Immature natural killer cell (primary cell): ENCODE data around the gene GRIK4. TPM values are rescaled to one million over a fixed set of nuclear protein-coding genes. Genes with fewer than 3 reads are reported as not detected.

ENCODE experiments used
- DNase-seq, 3 donors: peaks; one replicate each; pipeline ENCODE4 v3.0.0; 2022; ENCODE audit warnings: mixed read lengths in 1 of 3
- H3K27ac Mint-ChIP-seq, 6 donors: one replicate each; pipeline ENCODE4 v1.8.0; 2020; ENCODE audit warnings: mixed read lengths in 6 of 6, mild to moderate bottlenecking in 5 of 6, inconsistent platforms in 4 of 6, moderate library complexity in 3 of 6
- H3K27me3 Mint-ChIP-seq, 3 donors: one replicate each; pipeline ENCODE4 v1.8.0; 2020 to 2021; ENCODE audit warnings: low read depth in 3 of 3, mild to moderate bottlenecking in 3 of 3, mixed read lengths in 3 of 3, moderate library complexity in 3 of 3, inconsistent platforms in 1 of 3
- H3K36me3 Mint-ChIP-seq, 3 donors: one replicate each; pipeline ENCODE4 v1.8.0; 2020; ENCODE audit warnings: mixed read lengths in 3 of 3, inconsistent platforms in 2 of 3, mild to moderate bottlenecking in 2 of 3
- H3K4me1 Mint-ChIP-seq, 2 donors: one replicate each; pipeline ENCODE4 v1.8.0; 2020; ENCODE audit warnings: inconsistent platforms in 2 of 2, mild to moderate bottlenecking in 2 of 2, mixed read lengths in 2 of 2, moderate library complexity in 1 of 2
- H3K4me3 Mint-ChIP-seq, 5 donors: one replicate each; pipeline ENCODE4 v1.8.0; 2020; ENCODE audit warnings: mild to moderate bottlenecking in 5 of 5, mixed read lengths in 5 of 5, inconsistent platforms in 3 of 5, moderate library complexity in 3 of 5
- H3K9me3 Mint-ChIP-seq, 6 donors: one replicate each; pipeline ENCODE4 v1.8.0; 2020; ENCODE audit warnings: mild to moderate bottlenecking in 6 of 6, mixed read lengths in 6 of 6, inconsistent platforms in 4 of 6, moderate library complexity in 3 of 6
- polyA plus RNA-seq, 3 donors: library from polyadenylated mRNA; unstranded; fragments of 300-500 nt; fragmentation: Illumina TruSeq; gene quantifications; one replicate each; pipeline ENCODE4 v1.2.3, GENCODE V29; 2021

The GRIK4 gene
- polyA plus RNA-seq, 3 donors from 2014 or later, result 0.85 to 3.6 (median 2.0) TPM

GRCh38 chr11:120723751-120724150 lies 212.2 kb downstream of the GRIK4 start:
- peaks cover 14 to 18% of the 10 kb centered on the region in 2 donors for H3K4me1 Mint-ChIP-seq
- H3K36me3 Mint-ChIP-seq, result peaks cover under 1 to 3% (median 3%) of the 10 kb centered on the region in 3 donors
- no peak overlapping the region for H3K27ac Mint-ChIP-seq
- DNase-seq, result no peak
- no peak overlapping the region for H3K4me3 Mint-ChIP-seq
- H3K27me3 Mint-ChIP-seq, result peaks cover 1 to 6% (median 4%) of the 10 kb centered on the region in 3 donors
- peaks cover 0 to 9% (median 5%) of the 10 kb centered on the region in 6 donors for H3K9me3 Mint-ChIP-seq

DNA sequence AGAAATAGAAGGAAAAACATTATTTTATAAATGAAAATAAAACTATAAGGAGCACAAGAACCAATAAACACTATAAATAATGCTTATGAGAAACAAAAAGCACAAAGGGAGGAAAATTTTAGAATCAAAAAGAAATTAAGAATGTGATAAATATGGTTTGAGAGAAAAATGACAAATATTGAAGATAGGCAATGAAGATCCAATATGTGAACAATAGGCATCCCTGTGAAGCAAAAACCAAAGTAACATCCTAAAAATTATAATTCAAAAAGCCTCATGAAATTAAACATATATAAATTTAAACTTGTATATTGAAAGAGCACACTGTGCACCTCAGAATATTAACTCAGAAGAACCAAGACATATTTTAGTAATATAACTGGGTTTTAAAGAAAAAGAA lies 216.2 kb downstream of the GRIK4 start:
- Mint-ChIP-seq H3K36me3 (peaks cover 3 to 8% (median 7%) of the 10 kb centered on the region in 3 donors), H3K9me3 (peaks cover 3 to 17% (median 10%) of the 10 kb centered on the region in 6 donors), H3K4me3 (no peak overlapping the region), H3K27ac (no peak overlapping the region), H3K4me1 (peaks cover 14 to 19% of the 10 kb centered on the region in 2 donors), H3K27me3 (peaks cover 3 to 7% (median 6%) of the 10 kb centered on the region in 3 donors)
- DNase-seq, result no peak

GRCh38 chr11:120735035-120735434 lies 223.5 kb downstream of the GRIK4 start:
- no peak overlapping the region for H3K4me3 Mint-ChIP-seq
- H3K4me1 Mint-ChIP-seq, result peaks cover 0 to 2% of the 10 kb centered on the region in 2 donors
- DNase-seq, result no peak
- H3K9me3 Mint-ChIP-seq, result no peaks in the 10 kb centered on the region
- H3K36me3 Mint-ChIP-seq, result peaks cover 0 to 16% (median 0%) of the 10 kb centered on the region in 3 donors
- peaks cover 0 to 9% (median 1%) of the 10 kb centered on the region in 3 donors for H3K27me3 Mint-ChIP-seq
- H3K27ac Mint-ChIP-seq, result no peak overlapping the region

DNA sequence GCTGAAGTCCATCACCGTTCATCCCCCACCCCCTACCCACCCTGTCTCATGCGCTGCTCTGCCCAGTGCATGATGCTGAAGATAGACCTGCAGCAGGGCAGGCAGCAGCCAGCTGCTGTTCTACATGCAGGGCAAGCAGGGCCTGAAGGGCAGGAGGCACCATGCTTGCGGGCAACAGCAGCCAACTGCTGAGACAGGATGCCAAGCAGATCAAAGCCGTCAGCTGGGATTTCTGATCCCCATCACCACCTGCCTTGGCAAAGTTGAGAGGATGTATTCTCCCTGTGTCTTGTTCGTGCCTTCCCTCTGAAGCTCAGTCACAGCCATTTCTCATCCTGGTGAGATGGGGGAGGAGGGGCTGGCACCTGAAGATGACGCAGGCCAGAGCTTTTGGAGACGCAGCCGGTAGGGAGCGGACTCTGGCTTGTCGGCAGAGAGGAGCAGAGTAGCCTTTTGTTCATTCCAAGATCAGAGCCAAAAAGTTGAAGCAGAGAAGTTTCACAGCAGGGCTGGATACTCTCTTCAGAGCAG lies 227.0 kb downstream of the GRIK4 start:
- Mint-ChIP-seq H3K36me3 (peaks cover 0 to 8% (median 0%) of the 10 kb centered on the region in 3 donors), H3K27me3 (peaks cover 0 to 2% (median 1%) of the 10 kb centered on the region in 3 donors), H3K4me1 (no peaks in the 10 kb centered on the region), H3K4me3 (no peak overlapping the region), H3K9me3 (no peaks in the 10 kb centered on the region), H3K27ac (no peak overlapping the region)
- DNase-seq, result no peak

- no peaks in the 10 kb centered on the region for H3K4me1 Mint-ChIP-seq
- H3K27me3 Mint-ChIP-seq, result peaks cover 0 to 2% (median under 1%) of the 10 kb centered on the region in 3 donors
- H3K36me3 Mint-ChIP-seq, result no peaks in the 10 kb centered on the region
- H3K9me3 Mint-ChIP-seq, result no peaks in the 10 kb centered on the region
- no peak overlapping the region for H3K27ac Mint-ChIP-seq
- DNase-seq, result no peak
- no peak overlapping the region for H3K4me3 Mint-ChIP-seq
Observed at GRCh38 chr11:120739780-120740179, 228.2 kb downstream of the GRIK4 start.

DNA sequence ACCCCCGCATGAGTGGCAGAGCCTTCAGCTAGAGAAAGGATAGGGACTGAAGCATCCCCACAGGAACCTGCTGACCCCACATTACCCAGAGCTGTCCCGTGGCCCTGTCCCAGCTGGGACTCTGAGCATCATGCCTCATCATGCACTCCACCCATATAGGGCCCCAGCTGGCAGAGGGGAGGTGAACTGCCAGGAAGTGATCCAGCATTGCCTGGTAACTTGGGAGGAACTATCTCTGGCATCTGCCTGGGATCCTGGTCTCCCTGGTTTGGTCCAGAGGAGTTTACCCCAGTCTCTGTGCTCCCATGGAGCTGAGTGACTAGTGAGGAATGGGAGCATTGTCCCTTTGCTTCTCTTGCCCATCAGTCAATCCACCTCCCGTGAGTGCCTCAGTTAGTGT lies 228.8 kb downstream of the GRIK4 start:
- H3K27me3 Mint-ChIP-seq, result peaks cover 0 to 3% (median 0%) of the 10 kb centered on the region in 3 donors
- no peaks in the 10 kb centered on the region for H3K36me3 Mint-ChIP-seq
- no peak overlapping the region for H3K4me3 Mint-ChIP-seq
- no peaks in the 10 kb centered on the region for H3K4me1 Mint-ChIP-seq
- no peak overlapping the region for H3K27ac Mint-ChIP-seq
- no peaks in the 10 kb centered on the region for H3K9me3 Mint-ChIP-seq
- no peak for DNase-seq

GRCh38 chr11:120744016-120744994 lies 232.8 kb downstream of the GRIK4 start:
- Mint-ChIP-seq H3K4me3 (no peak overlapping the region), H3K4me1 (no peaks in the 10 kb centered on the region), H3K27me3 (peaks cover 0 to 3% (median 2%) of the 10 kb centered on the region in 3 donors), H3K27ac (peak overlapping the region in 1 of 6 donors; percentile 31), H3K9me3 (no peaks in the 10 kb centered on the region), H3K36me3 (no peaks in the 10 kb centered on the region)
- no peak for DNase-seq

DNA sequence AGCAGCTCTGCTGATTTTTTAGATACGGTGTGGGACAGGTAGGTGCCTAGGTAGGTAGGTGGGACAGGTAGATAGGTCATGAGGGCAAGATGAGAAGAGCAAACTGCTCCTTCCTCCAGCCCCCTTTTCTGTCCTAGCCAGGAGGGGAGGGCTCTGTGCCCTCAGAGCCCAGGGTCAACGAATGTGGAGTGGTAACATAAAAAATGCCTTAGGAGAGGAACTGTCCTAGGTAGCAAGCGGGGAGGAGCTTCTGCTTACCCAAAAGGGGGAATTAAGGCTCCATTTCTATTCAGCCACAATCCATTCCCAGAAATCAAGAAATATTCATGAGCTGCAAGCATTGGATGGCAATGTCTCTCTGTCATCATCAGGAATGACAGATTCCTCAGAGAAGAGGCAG lies 234.8 kb downstream of the GRIK4 start:
- no peak for DNase-seq
- no peaks in the 10 kb centered on the region for H3K36me3 Mint-ChIP-seq
- peak overlapping the region in 1 of 6 donors; percentile 35 for H3K27ac Mint-ChIP-seq
- H3K4me3 Mint-ChIP-seq, result no peak overlapping the region
- H3K4me1 Mint-ChIP-seq, result peaks cover 0 to 10% of the 10 kb centered on the region in 2 donors
- peaks cover 0 to 5% (median 2%) of the 10 kb centered on the region in 3 donors for H3K27me3 Mint-ChIP-seq
- H3K9me3 Mint-ChIP-seq, result no peaks in the 10 kb centered on the region

GRCh38 chr11:120746836-120747609 lies 235.5 kb downstream of the GRIK4 start:
- Mint-ChIP-seq H3K4me1 (peaks cover 0 to 13% of the 10 kb centered on the region in 2 donors), H3K4me3 (no peak overlapping the region), H3K36me3 (no peaks in the 10 kb centered on the region), H3K9me3 (no peaks in the 10 kb centered on the region), H3K27me3 (peaks cover under 1 to 5% (median 2%) of the 10 kb centered on the region in 3 donors), H3K27ac (no peak overlapping the region)
- DNase-seq, result no peak

DNA sequence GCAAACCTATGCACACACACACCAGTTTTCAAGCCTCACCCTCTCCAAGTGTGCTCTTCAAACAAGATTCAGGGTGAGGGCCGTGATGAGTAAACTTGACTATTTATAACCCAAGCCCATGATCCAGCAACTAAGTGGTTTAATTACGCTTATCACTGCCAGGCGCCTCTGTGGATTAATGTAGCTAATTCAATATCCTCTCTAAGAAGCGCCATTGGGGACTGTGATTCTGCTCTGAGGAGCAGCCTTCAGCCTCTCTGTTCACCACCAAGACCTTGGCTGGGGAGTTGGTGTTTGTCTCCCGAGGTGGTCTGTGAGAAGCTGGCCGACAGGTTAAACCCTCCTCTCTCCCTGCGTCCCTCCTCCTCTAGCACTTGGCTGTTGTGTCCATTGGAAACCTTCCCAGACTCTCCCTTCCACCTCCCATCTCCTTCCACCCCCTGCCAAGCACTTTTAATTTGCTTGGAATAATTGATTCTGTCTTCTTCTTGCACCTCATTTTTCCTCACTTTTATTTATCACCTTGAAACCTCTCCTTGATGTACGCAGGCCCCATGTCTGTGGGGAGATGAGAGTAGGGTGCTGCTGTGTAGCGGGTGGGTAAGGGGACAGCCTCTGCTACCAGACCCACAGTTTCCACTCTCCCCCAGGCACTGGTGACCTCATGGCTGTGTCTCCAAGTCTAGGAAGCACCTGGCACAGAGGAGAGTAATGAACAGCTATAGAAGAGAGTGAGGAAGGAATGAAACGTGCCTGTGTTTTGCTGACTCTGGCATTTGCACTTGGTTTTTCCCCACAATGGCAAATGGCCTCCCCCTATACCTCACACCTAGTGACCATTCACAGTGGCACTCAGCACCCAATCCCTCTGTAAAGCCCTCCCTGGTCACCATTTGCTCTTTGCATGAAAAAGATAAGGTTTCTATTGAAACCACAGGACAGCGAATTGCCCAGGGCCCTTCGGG lies 236.6 kb downstream of the GRIK4 start:
- Mint-ChIP-seq H3K27me3 (peaks cover 2 to 5% (median 4%) of the 10 kb centered on the region in 3 donors), H3K4me3 (no peak overlapping the region), H3K27ac (no peak overlapping the region), H3K9me3 (no peaks in the 10 kb centered on the region), H3K4me1 (peaks cover 0 to 18% of the 10 kb centered on the region in 2 donors), H3K36me3 (no peaks in the 10 kb centered on the region)
- DNase-seq, result no peak

GRCh38 chr11:120749395-120749794 lies 237.8 kb downstream of the GRIK4 start:
- no peak overlapping the region for H3K4me3 Mint-ChIP-seq
- no peak for DNase-seq
- no peaks in the 10 kb centered on the region for H3K36me3 Mint-ChIP-seq
- peaks cover 0 to 18% of the 10 kb centered on the region in 2 donors for H3K4me1 Mint-ChIP-seq
- no peaks in the 10 kb centered on the region for H3K9me3 Mint-ChIP-seq
- H3K27ac Mint-ChIP-seq, result peak overlapping the region in 1 of 6 donors; percentile 58
- peaks cover 2 to 5% (median 4%) of the 10 kb centered on the region in 3 donors for H3K27me3 Mint-ChIP-seq

DNA sequence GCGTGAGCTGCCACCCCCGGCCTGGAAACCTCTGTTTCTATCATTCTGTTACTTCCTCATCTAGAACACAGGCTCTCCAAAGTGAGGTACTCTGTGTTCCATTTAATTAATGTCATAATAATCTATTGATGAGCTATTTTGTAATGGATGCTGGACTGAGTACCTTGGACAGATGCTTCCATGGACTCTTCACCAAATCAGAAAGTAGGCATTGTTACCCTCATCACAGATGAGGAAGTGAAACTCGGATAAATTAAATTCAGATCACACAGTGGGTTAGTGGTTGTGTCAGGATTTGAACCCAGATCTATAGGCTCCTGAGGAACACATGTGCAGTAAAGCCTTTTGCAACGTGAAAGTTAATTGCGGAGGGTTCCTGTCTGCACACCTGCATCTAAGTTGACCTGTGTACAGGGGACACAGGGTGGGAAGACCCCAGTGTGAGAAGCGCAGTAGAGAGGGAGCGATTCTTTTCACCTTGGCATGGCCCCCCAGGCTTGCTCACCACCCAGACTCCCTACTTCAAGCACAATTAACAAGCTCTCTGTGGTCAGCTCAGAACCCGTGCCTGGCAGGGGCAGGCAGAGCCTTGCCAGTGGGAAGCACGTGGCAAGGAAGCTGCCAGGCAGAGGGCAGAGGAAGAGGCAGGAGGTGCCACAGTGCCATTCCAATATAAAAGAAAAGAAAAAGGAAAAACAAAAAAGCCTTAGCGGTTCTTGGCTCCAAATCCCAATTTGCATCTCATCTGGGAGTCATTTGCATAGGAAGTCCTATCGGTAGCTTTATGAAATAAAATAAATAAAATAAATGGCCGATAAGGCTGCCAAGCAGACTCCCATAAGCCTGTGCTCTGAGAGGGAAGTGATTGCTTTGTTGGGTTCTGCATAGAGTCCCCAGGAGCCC lies 239.3 kb downstream of the GRIK4 start:
- Mint-ChIP-seq H3K4me1 (peaks cover 0 to 18% of the 10 kb centered on the region in 2 donors), H3K9me3 (no peaks in the 10 kb centered on the region), H3K4me3 (no peak overlapping the region), H3K27me3 (peaks cover 2 to 4% (median 2%) of the 10 kb centered on the region in 3 donors), H3K27ac (peak overlapping the region in 1 of 6 donors; percentile 49), H3K36me3 (no peaks in the 10 kb centered on the region)
- no peak for DNase-seq
